HG03108 (cell line): ENCODE measurements around the gene AARS2.

ENCODE experiments used
- ATAC-seq: cut with Tn5 transposase; IDR thresholded peaks from one replicate; pipeline ENCODE4 v1.9.1; 2021; ENCODE audit warnings: moderate library complexity; ENCODE audit not compliant: unreplicated experiment

The AARS2 gene

GRCh38 chr6:44250718-44251123, 62.4 kb downstream of the AARS2 start:
- no peak for ATAC-seq

GRCh38 chr6:44250067-44250717, 63.0 kb downstream of the AARS2 start:
- no peak for ATAC-seq
